HG03378 (cell line): ENCODE measurements around the gene ACOT11.

Experiments used
- ATAC-seq: cut with Tn5 transposase; IDR thresholded peaks from one replicate; pipeline ENCODE4 v1.9.1; 2021; ENCODE audit warnings: mild to moderate bottlenecking, moderate library complexity; ENCODE audit not compliant: unreplicated experiment

Gene ACOT11

GRCh38 chr1:54583871-54584270 lies 35.8 kb downstream of the ACOT11 start:
- ATAC-seq, result no peak

GRCh38 chr1:54584575-54584974 lies 36.5 kb downstream of the ACOT11 start:
- ATAC-seq, result no peak

- no peak for ATAC-seq
Measured at GRCh38 chr1:54585181-54586066, 37.4 kb downstream of the ACOT11 start.

- ATAC-seq, result no peak
Measured at GRCh38 chr1:54588377-54588776, 40.3 kb downstream of the ACOT11 start.

GRCh38 chr1:54591127-54591756 lies 43.2 kb downstream of the ACOT11 start:
- ATAC-seq, result no peak

GRCh38 chr1:54593571-54594160 lies 45.6 kb downstream of the ACOT11 start:
- no peak for ATAC-seq

GRCh38 chr1:54594463-54594862 lies 46.4 kb downstream of the ACOT11 start:
- ATAC-seq, result no peak

GRCh38 chr1:54595956-54596498 lies 48.0 kb downstream of the ACOT11 start:
- no peak for ATAC-seq

GRCh38 chr1:54596756-54597155 lies 48.7 kb downstream of the ACOT11 start:
- no peak for ATAC-seq

- no peak for ATAC-seq
Measured at GRCh38 chr1:54597455-54598030, 49.5 kb downstream of the ACOT11 start.

- ATAC-seq, result no peak
Measured at GRCh38 chr1:54599211-54599823, 51.3 kb downstream of the ACOT11 start.

GRCh38 chr1:54600947-54601721 lies 53.1 kb downstream of the ACOT11 start:
- no peak for ATAC-seq

GRCh38 chr1:54601730-54602129 lies 53.7 kb downstream of the ACOT11 start:
- ATAC-seq, result no peak

- no peak for ATAC-seq
Measured at GRCh38 chr1:54602554-54602953, 54.5 kb downstream of the ACOT11 start.

GRCh38 chr1:54603241-54603640 lies 55.2 kb downstream of the ACOT11 start:
- ATAC-seq, result no peak

- no peak for ATAC-seq
Measured at GRCh38 chr1:54604051-54604450, 56.0 kb downstream of the ACOT11 start.

- no peak for ATAC-seq
Measured at GRCh38 chr1:54604572-54605370, 56.7 kb downstream of the ACOT11 start.

- no peak for ATAC-seq
Measured at GRCh38 chr1:54606096-54606989, 58.3 kb downstream of the ACOT11 start.
